ENCODE data around the gene VSIR. TPM values are rescaled to one million over a fixed set of nuclear protein-coding genes. Genes with fewer than 3 reads are reported as not detected.

The VSIR gene
- polyA plus RNA-seq, 4 donors: 9.6 to 14.4 (median 12.0) TPM

DNA sequence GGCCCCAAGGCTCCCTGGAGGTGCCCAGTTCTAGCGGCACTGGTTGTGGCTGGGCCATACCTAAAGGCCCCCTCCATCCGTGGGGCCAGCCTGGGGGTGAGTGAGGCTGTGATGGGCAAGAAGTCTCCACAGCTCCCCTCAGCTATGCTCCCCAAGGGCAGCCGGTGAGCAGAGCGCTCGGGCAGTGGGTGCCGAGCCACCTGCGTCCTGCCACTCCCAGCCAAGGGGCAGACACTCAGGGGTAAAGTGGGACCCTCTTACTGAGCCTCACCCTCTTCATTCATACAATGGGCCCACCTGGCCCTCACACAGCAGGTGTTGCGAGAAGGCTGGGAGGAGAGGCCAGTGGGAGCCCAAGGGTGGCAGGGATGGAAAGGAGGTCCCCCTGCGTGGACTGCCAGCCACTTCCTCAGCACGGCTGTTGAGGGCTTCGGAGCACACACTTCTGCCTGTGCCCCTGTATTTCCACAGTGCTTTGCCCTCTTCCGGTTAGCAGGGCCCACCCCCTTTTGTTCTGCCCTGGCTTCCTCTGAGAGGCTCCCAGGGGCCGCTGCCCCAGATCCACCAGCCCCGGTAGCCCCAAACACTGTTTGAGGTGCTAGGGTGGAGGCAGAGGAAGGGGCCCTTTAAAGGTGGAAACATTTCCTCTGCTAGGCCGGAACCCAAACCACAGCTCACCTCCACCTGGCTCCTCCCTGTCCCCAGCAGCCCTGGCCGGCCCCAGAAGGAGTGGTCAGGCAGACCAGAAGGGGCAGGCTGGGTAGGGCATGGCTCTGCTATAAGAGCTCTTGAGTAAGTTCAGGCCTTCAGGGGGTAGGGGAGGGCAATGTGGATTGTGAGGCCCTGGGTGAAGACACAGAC is 37.4 kb downstream of the VSIR start:
- no peak for DNase-seq (ENCODE audit: low read depth in 4 of 4, low spot score in 3 of 4)

DNA sequence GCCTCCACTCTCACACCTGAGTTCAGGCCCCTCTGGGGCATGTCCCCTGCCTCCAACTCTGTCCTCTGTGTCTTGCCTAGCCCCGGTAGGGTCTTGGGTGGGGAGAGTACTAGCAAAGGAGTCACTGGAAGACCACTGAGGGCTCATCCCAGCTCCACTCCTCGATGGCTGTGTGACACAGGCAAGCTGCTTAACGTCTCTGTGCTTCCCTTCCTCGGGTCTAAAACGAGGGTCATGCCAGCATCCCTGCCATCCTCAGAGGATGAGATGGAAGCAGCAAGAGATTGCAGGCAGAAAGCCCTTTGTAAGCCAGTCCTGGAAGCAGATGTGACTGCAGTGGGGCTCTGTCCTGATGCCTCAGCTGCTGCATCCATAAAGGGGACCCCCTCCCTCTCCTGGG is 38.5 kb downstream of the VSIR start:
- DNase-seq (ENCODE audit: low read depth in 4 of 4, low spot score in 3 of 4): no peak

DNA sequence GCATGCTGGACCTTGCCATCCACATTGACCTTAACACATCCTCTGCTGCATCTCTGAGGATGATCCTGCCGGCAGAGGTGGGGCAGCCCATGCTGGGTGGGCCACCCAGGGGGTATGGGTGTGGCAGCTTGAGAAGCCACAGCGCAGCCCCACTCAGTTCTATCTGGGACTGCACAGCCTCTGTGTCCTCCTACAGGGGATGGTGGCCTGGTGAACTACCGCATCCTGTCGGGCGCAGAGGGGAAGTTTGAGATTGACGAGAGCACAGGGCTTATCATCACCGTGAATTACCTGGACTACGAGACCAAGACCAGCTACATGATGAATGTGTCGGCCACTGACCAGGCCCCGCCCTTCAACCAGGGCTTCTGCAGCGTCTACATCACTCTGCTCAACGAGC is 41.5 kb downstream of the VSIR start:
- DNase-seq (ENCODE audit: low read depth in 4 of 4, low spot score in 3 of 4): no peak

DNA sequence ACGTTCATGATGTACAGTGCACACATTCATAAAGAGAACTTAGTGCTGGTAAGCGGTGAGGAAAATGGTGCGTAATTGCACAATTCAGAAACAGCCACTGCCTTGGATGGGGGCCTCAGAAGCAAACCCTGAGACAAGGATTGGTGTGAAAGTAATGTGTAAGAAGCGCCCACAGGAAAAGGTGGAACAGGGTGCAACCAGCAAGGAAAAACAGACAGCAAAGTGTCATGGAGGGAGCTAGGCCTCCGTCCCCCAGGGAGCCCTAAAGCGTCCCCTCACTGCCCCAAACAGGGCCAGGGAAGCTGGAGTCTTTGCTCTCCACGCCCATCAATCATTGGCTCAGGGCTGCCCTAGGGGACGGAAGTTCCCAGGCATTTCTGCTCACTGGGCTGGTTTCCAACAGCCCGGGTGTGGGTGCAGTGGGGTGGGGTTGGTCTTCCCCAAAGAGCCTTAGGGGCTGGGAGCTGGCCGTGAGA is 44.1 kb downstream of the VSIR start:
- no peak for DNase-seq (ENCODE audit: low read depth in 4 of 4, low spot score in 3 of 4)

DNA sequence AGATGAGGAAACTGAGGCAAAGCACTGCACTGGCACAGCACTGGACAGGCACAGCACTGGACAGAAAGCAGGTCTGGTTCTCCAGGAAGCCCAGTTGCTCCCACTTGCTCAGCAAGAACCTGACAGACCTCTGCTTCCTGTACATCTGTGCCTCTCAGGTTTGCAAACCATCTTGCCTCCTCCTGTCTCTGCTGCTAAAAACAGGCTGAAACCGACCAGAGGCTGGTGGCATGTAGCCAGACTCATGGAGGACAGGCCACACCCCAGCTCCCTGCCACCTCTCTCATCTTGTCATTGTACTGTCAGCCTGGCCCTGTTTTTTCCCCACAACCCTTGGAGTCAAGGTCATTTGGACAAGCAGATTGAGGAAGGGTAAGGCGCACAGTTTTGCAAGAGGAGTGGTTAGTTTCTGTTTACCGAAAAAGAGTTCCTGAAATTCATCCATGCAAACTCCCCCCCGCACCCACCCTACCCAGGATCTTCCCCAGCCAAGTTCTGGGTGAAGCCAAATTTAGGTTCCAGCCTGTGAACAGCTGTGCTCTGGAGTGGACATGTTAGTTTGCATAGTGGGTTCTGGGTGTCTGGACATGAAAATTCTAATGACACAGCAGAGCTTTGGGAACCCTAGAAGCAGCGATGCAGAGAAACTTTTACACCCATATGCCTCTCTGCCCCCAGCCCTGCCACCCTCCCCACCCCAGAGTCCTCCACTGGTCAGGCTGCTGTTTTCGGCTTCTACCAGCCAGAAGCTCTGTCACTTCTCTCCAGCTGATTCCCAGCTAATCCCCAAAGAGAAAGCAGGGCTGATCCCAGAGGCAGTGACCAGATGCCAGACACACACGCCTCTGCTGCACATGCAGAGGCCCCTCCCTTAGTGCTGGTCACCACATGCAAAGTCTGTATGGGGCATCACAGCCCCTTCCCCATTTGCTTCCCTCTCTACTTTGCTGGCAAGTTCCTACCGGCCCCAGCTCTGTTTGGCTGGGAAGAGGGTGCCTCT is 45.3 kb downstream of the VSIR start:
- no peak for DNase-seq (ENCODE audit: low read depth in 4 of 4, low spot score in 3 of 4)

DNA sequence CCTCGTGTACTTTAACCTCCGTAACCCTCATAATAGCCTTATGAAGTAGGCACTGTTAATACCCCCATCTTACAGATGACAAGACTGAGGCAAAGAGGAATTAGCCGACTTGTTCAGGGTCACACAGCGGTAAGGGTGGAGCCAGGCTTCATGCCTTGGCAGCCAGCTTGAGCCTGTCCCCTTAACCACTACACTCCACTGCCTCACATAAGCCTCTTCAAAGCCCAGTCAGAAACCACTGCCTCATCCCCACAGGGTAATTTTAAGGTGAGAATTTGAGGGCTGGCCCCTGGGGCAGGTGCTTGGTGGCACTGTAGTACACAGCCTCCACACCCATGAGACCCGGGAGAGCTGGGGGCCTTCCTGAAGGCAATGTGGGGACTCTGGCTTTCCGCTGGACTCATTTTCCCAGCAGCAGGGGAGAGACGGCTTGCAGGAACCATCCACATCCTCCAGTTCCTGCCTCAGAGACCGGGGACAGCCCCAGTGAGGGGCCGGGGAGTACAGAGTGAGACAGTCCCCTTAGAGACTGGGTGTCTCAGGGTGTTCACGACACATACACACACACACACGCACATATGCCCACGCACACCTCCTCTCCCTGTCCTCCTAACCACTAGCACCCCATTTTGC is 46.1 kb downstream of the VSIR start:
- no peak for DNase-seq (ENCODE audit: low read depth in 4 of 4, low spot score in 3 of 4)

DNA sequence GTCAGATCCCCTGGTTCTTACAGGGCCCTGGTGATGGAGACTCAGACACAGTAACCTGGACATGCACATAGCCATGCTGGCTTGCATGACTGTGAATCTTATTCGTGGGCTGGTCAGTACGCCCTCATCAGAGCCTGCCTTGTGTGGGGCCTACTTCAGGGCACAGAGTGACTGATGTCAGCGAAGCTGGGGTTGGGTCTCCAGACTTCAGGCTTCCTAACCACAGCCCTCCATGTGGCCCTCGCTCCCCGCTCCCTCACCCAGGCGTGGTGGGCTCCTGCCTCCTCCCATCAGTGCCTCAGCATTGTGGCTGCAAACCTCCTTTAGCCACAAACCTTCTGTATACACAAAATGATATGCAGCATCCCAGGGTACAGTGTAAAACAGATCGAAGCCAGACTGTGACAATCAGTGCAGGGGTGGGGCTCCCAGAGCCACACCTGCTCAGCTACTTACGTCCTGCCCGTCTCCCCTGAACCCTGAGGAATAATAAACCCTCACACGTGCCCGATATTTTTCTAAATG is 46.7 kb downstream of the VSIR start:
- DNase-seq (ENCODE audit: low read depth in 4 of 4, low spot score in 3 of 4): no peak

DNA sequence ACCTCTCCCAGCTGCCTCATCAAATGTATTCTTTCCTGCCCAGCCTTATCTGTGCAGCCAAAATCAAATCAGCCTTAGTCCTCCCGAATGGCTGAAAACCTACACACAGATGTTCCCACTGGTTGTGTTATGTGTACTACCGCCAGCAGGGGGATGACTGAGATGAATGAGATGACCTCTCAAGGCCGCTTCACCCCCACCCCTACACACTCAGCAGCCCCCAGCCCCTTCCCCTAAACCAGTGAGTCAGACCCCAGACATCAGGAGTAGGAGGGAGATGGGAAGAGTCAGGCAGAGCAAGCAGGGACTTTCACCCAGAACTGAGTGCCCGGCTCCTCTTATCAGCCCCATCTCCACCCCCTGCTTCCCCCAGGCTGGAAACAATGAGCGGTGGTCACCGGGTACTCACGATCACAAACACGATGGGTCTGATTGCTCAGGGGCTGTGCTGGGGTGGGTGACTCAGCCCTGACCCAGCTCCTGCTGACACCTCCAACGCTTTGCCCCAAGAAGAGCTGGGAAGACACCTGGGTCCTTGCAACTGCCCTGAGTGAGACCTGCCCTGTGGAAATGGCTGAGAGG is 47.2 kb downstream of the VSIR start:
- DNase-seq (ENCODE audit: low read depth in 4 of 4, low spot score in 3 of 4): no peak

DNA sequence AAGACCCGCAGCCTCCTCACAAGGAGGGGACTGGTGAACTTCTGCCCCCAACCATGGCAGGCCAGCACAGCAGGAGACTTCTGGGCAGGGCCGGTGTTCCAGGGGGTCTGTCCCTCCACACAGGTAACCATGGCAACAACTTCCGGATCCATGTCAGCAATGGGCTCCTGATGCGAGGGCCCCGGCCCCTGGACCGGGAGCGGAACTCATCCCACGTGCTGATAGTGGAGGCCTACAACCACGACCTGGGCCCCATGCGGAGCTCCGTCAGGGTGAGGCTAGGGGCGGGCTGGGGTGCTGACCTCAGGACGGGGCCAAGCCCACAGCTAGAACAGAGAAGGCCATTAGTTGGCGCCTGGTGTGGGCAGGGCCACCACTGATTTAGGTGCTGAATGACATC is 48.1 kb downstream of the VSIR start:
- DNase-seq (ENCODE audit: low read depth in 4 of 4, low spot score in 3 of 4): no peak

DNA sequence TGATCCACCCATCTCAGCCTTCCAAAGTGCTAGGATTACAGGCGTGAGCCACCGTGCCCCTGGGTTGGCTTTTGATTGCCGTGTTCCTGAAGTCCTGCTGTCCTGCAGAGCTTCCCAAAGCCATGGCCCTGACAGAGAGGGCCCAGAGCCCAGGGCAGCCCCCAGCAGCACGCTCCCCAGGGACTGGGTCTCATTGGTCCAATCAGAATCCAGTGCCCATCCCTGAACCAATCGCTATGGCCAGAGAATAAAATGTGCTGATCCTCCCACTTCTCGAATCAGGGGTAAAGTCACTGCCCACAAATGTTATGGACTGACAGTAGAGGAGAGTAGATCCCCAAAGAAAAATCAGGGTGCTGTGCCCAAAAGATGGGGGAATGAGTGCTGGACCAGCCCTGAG is 48.8 kb downstream of the VSIR start:
- no peak for DNase-seq (ENCODE audit: low read depth in 4 of 4, low spot score in 3 of 4)

DNA sequence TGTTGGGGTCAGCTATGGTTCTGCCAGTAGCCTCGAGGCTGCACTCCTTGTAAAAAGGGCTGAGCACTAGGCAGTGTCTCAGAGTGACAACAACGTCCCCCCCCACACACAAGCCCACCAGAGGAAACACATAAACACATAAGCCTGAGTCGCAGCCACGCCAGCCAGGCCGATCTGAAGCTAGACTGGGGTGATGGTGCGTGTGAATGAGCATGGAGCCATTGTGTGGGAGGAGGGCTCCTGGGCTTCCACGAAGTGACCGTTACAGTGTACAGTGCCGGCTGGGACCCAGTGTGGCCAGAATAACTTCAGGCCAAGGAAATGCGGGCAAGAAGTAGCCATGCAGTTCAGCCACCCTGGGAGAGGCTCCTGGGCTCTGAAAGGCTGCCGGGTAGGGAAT is 50.0 kb downstream of the VSIR start:
- no peak for DNase-seq (ENCODE audit: low read depth in 4 of 4, low spot score in 3 of 4)

DNA sequence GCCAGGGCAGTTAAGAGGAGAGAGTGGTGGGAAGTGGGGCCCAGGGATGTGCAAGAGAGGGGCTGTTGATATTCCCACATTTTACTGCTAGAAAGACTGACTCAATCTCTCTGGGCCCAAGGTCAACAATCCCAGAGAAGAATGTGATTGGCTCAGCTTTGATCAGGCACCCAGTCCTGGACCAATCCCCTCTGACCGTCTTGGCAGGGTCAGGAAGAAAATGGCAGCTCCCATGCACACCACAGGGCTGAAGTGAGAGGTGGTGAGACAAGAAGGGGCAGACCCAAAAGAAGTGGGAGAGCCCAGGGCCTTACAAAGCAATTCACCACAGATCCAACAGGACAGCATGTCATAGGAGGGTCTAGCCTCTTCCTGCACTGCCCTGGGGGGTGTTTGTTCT is 50.5 kb downstream of the VSIR start:
- no peak for DNase-seq (ENCODE audit: low read depth in 4 of 4, low spot score in 3 of 4)

DNA sequence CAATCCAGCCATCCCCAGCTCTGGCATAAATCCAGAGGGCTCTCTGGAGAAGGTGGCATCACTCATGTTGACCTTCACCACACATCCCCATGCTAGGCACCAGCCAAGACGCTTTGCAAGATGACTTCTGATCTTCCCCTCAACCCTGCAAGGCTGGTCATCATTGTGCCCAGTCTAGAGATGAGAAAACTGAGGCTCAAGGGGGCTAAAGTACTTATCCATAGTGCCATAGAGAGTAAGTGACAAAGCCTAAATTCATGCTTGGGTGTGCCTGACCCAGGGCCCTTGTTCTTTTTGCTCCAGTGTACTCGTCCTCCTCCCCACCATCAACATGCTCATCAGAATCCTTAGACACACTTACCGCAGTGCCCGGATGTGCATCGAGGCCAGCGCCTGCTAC is 52.0 kb downstream of the VSIR start:
- no peak for DNase-seq (ENCODE audit: low read depth in 4 of 4, low spot score in 3 of 4)

DNA sequence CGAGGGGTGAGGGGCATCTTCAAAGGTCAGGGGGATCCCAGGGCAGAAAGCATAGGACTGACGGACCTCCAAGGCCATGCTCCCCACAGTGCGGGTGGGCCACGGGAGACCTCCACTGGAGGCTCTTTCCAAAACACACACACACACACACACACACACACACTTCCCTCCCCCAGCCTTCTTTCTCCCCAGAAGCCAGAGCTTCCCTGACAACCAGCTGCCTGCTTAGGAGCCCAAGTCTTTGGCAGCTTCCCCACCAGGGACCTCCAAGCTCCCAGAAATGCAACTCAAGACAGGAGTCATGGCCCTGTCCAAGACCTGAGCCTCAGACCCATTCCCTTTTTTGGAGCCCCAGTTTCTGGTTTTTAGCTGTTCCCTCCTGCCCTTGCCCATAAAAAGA is 53.0 kb downstream of the VSIR start:
- DNase-seq (ENCODE audit: low read depth in 4 of 4, low spot score in 3 of 4): no peak

DNA sequence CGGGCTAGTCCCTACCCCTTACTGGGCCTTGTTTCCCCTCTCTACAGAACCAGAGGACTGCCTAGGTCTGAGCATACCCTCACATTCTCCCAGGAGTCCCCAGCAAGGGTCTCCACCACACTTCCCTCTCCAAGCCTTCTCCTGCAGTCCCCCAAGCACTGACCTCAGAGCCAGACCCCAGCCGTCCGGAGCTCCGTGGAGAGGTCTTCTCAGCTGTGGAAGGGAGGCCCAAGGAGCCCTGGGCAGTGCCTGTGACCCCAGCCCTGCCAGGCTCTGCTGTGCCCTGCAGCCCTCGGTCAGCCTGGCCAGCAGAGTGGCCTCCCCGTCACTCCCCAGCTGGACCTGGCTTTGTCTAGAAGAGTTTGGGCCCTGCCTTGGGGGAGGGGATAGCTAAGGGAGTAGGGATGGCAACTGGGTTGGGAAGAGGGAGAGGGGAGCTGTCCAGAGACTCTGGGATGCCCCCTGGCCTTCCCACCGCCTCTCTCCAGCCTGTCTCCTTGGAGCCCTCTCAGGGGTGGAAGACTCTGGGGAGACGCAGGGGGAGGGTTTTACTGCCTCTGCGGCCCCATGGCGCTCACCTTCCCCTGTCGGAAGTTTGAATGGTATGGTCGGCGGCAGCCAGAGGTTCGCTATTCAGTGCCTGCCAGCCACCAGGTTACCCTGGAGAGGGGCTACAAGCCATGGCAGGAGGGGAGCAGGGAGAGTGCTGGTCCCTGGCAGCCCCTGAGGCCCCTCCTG is 53.7 kb downstream of the VSIR start, which contains the start of gene C10orf105:
C10orf105 (minus strand) TSS at position 315 of the 738 bp plus-strand sequence. CDS start 3,441 bp downstream, outside the sequence.
- DNase-seq (ENCODE audit: low read depth in 4 of 4, low spot score in 3 of 4): no peak

DNA sequence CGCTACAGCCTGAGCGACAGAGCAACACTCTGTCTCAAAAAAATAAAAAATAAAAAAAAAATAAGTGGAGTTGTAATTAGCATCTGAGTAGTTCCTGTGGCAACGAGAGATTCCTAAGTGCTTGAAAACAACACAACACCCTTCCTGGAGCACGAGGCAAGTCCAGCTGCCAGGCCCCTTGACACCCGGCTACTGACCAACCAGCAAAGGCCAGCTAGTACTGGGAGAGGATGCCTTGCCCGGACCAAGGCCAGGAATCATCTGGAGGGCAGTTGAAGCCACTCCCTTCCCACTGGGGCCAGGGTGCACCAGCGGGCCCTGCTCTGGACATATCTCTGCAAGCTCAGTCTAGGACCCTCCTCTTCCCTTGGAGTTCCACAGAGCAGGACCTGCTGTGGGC is 54.3 kb downstream of the VSIR start:
- no peak for DNase-seq (ENCODE audit: low read depth in 4 of 4, low spot score in 3 of 4)

DNA sequence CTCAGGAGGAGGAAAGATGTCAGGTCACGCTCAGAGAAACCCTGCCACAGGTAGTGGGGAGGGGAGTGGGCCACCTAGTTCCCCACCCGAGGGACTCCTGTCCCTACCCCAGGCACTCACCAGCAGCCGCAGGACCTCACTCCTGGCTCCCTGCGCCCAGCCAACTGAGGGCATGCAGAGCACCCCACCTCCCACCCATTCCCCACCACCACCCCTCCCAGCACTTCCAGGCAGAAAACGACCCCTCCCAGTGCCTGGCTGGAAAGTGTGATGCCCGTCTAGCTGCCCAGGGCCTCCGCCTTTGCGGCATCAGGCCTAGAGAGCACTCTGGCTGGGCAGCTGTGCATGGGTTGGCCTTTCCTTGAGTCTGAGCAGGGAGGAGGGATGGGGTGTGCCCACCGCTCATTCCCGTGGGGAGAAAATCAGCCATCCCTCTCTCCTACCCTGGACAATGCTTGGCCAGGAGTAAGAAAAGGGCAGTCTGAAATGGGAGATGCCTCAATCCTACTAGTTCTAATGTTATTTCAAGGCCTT is 55.1 kb downstream of the VSIR start:
- DNase-seq (ENCODE audit: low read depth in 4 of 4, low spot score in 3 of 4): no peak

DNA sequence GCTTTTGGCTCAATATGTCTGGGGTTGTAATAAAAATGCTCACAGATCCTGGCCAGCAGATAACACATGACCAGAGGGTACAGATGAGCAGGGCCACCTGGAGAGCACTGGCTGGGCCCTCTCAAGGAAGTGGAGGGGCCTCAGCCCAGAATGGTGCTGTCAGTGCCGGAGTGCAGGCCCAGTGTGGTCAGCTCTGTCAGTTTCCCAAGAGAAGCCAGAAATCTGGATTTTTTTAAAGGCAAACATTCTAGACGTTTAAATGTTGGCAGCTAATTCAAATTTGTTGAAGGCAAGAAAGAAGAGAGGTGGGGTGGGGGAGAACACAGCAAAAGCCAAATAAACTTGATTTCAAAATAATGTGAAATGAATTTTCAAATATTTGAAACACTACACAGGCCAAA is 55.8 kb downstream of the VSIR start:
- no peak for DNase-seq (ENCODE audit: low read depth in 4 of 4, low spot score in 3 of 4)

DNA sequence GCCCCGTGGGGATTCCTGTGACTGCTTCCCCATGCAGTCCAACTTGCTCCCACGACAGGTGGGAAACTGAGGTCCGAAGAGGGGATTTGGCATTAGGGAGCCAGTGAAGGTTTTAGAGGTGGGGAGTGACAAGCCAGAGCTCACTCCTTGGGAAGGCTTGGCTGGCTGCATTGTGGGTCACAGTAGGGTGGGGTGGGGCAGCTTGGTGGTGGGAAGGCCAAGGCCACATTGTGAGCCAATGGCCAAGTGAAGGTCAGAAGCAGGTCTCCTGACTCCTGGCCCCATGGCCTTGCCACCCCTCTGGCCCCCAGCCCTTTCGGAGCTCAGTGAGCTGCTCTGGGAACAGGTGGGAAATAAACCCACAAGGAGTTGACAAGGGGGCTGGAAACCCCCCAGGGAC is 56.3 kb downstream of the VSIR start:
- DNase-seq (ENCODE audit: low read depth in 4 of 4, low spot score in 3 of 4): no peak
